LNCAP (cell line): ENCODE data around the gene SATB1.

Experiments
- CTCF ChIP-seq: fragments of 450-650 bp; IDR thresholded peaks from 2 replicates; pipeline ENCODE4 v1.5.1; 2017; ENCODE audit warnings: mild to moderate bottlenecking

The SATB1 gene

GRCh38 chr3:18302517-18302916 lies 122.6 kb downstream of the SATB1 start:
- TF ChIP-seq CTCF: no peak

GRCh38 chr3:18301781-18302180 lies 123.4 kb downstream of the SATB1 start:
- no peak for TF ChIP-seq CTCF

GRCh38 chr3:18300916-18301315 lies 124.2 kb downstream of the SATB1 start:
- no peak for TF ChIP-seq CTCF

GRCh38 chr3:18297126-18297525 lies 128.0 kb downstream of the SATB1 start:
- no peak for TF ChIP-seq CTCF
